ENCODE data around the gene USF1. TPM values are rescaled to one million over a fixed set of nuclear protein-coding genes. Genes with fewer than 3 reads are reported as not detected.
A peak's percentile ranks its signal among the peaks of the same experiment; 100 is the strongest.
"Not testable (repeated sequence)": the region's sequence is repeated elsewhere in the genome, so short reads cannot be mapped to it uniquely, and the experiment has no call there.

Gene USF1
- total RNA-seq, 1 donor from 2014 or later, result 81.8 TPM

DNA sequence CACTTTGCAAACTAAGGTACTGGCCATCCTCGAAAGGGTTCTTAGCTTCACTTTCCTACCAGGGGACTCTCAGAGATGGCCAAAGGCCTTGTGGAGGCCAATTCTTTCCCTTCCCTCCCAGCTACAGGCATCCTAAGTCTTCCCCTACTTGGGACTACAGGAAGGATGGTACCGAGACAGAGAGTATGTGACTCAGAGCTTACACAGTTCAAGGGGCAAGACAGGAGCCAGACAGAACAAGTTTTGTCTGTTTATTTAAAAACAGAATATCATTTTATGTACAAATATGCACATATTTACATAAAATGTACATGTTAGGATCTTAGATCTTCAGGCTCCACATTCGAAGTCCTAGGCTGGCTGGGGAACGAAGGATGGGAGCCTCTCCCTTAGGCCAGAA, 25.0 kb upstream of the USF1 start:
- Histone ChIP-seq H3K9me3 (no peaks in the 10 kb centered on the region), H3K36me3 (no peaks in the 10 kb centered on the region), H3K27me3 (ENCODE audit: low read depth) (no peaks in the 10 kb centered on the region), H3K4me3 (no peak overlapping the region), H3K4me1 (peaks cover 17% of the 10 kb centered on the region), H3K27ac (peak overlapping the region; percentile 90)
- TF ChIP-seq, protein P1, sequence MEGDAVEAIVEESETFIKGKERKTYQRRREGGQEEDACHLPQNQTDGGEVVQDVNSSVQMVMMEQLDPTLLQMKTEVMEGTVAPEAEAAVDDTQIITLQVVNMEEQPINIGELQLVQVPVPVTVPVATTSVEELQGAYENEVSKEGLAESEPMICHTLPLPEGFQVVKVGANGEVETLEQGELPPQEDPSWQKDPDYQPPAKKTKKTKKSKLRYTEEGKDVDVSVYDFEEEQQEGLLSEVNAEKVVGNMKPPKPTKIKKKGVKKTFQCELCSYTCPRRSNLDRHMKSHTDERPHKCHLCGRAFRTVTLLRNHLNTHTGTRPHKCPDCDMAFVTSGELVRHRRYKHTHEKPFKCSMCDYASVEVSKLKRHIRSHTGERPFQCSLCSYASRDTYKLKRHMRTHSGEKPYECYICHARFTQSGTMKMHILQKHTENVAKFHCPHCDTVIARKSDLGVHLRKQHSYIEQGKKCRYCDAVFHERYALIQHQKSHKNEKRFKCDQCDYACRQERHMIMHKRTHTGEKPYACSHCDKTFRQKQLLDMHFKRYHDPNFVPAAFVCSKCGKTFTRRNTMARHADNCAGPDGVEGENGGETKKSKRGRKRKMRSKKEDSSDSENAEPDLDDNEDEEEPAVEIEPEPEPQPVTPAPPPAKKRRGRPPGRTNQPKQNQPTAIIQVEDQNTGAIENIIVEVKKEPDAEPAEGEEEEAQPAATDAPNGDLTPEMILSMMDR (IDR thresholded peaks at IDR 0.05), result no peak
- ATAC-seq (no peak), DNase-seq (no peak)
- intact Hi-C loops (cut with DNase I), result no loop called here

DNA sequence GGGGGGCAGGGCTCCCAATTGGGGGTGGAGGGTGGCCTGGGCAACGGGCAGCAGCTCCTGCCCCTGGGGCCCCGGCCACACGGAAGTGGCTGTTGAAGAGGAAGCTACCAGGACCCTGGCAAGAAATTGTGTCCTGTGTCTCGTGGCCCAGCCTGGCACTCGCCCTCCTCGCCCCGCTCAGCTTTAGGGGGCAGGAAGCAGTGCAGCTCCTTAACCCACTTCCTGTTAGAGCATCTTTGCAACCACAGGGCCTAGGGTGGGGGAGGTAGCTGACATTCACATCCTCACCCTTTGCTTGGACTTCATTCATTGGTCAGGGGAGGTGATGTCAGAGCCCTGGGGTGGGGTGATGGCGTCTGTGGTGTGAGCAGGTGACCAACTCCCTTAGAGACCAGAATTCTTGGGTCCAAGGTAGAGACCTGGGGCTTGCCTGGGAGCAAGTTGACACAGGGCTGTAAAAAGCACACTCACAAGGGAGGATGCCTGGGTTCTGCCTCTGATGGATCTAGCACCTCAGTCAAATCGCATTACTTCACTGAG, 24.0 kb upstream of the USF1 start, which contains the start of gene ARHGAP30:
ARHGAP30 (minus strand) TSS at position 161 of the 540 bp plus-strand sequence. CDS start 267 bp downstream, outside the sequence.
- ATAC-seq (peak; percentile 82 to 90), DNase-seq (peak; percentile 92)
- peaks cover 17% of the 10 kb centered on the region for H3K4me1 ChIP-seq
- peak within 1 kb of the TSS; percentile 59 for H3K4me3 ChIP-seq
- H3K9me3 ChIP-seq, result no peaks in the 10 kb centered on the region
- H3K36me3 ChIP-seq, result no peaks in the 10 kb centered on the region
- H3K27ac ChIP-seq, result peak within 1 kb of the TSS; percentile 90
- no peaks in the 10 kb centered on the region for H3K27me3 ChIP-seq (ENCODE audit: low read depth)
- intact Hi-C loops (cut with DNase I), result no loop called here
- TF ChIP-seq, protein P1 (IDR thresholded peaks at IDR 0.05), result no peak

DNA sequence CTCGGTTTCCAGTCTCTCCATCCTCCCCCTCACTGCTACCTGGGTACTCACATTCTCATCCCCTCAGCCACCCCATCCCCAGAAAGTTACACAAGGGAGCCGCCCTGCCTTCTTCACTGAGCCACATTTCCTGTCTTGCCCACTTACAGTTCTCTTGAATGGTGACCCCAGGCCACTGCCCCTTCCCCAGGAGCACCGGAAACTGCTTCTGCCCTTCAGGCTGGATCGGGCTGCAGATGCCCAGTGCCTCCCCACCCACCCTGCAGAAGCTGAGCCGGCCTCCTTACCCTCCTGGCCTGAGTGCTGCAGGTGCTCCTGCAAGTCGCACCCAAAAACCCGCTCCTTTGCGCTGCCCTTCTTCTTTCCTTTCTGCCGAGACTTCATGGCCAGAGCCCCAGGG, 23.5 kb upstream of the USF1 start:
- Histone ChIP-seq H3K4me3 (peak overlapping the region; percentile 59), H3K4me1 (peaks cover 17% of the 10 kb centered on the region), H3K9me3 (no peaks in the 10 kb centered on the region), H3K36me3 (no peaks in the 10 kb centered on the region), H3K27ac (peak overlapping the region; percentile 90), H3K27me3 (ENCODE audit: low read depth) (no peaks in the 10 kb centered on the region)
- TF ChIP-seq, protein P1 (IDR thresholded peaks at IDR 0.05), result no peak
- DNase-seq, result no peak
- peak in 1 of 2 donors; percentile 1 for ATAC-seq
- intact Hi-C loops (cut with DNase I), result no loop called here

DNA sequence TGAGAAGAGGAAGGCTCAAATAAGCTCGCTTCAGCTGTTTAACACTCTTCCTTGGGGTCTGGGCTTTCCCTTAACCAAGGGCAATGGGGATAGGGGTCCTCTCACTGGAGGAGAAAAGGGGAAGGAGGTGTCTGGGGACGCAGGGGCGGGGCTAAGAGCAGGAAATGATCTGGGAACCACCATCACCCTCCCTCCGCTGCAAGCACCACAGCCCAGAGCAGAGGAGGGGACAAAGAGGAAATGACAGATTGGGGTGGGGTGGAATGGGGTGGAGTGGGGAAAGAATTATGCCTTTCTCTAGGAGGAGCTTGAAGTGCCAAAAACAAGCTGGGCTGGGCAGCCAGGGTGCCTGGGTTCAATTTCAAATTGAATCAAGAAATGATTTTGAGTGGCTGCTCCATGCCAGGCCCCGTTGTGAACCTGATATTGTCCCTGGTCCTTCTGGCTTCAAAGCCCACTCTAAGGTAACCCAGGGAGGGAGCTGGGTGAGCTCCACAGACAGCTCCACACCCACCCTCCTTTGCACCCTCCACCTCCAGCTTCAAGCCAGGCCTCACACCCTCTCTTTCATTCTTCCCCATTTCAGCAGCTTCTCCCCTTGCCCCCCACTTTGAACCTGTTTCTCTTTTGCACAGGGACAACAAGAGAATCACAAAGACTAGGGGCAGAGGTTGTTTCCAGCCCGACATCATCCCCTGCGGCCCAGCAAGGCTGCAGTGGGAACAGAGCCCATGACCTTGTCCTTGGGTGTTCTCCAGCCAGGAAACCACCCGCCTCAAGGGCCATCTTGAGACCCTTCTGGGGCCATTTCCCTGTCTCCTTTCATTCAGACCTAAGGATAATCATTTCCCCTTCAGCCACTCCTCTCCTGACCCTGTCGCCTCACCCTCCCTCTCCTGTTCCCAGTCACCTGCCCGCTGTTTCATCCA, 22.8 kb upstream of the USF1 start:
- no peaks in the 10 kb centered on the region for H3K36me3 ChIP-seq
- H3K27me3 ChIP-seq (ENCODE audit: low read depth), result no peaks in the 10 kb centered on the region
- ATAC-seq (peak; percentile 82 to 88), DNase-seq (peak; percentile 88)
- intact Hi-C loops (cut with DNase I), result no loop called here
- H3K9me3 ChIP-seq, result no peaks in the 10 kb centered on the region
- TF ChIP-seq, protein P1 (IDR thresholded peaks at IDR 0.05), result no peak
- peaks cover 17% of the 10 kb centered on the region for H3K4me1 ChIP-seq
- H3K4me3 ChIP-seq, result peak overlapping the region; percentile 59
- peak overlapping the region; percentile 90 for H3K27ac ChIP-seq

DNA sequence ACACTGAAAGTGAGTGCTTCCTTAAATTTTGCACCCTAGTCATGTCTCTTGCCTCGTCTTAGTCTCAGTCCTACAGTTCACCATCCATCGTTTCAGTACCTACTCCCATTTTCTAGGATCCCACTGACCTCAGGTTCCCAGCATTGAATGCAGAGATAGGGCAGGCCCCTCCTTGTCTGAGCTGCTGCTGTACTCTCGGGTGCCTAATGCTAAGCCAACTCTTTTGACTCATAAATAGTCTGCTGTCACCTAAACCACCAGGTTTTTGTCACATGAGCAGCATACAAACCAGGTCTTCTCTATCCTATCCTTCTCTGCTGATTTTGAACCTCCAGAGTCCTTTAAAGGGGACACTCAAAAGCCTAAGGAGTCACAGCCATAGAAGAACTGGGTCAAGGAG, 20.9 kb upstream of the USF1 start:
- TF ChIP-seq, protein P1 (IDR thresholded peaks at IDR 0.05), result no peak
- Histone ChIP-seq H3K27ac (no peak overlapping the region), H3K9me3 (no peaks in the 10 kb centered on the region), H3K4me1 (peaks cover 17% of the 10 kb centered on the region), H3K4me3 (no peak overlapping the region), H3K27me3 (ENCODE audit: low read depth) (no peaks in the 10 kb centered on the region), H3K36me3 (no peaks in the 10 kb centered on the region)
- DNase-seq (no peak), ATAC-seq (no peak)
- intact Hi-C loops (cut with DNase I), result no loop called here

DNA sequence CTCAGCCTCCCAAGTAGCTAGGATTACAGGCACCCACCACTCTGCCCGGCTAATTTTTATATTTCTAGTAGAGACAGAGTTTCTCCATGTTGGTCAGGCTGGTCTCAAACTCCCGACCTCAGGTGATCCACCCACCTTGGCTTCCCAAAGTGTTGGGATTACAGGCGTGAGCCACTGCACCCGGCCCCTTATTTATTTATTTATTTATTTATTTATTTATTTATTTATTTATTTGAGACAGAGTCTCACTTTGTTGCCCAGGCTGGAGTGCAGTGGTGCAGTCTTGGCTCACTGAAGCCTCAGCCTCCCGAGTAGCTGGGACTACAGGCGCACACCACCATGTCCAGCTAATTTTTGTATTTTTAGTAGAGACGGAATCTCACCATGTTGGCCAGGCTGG, 19.9 kb upstream of the USF1 start:
- intact Hi-C loops (cut with DNase I); H3K4me3 ChIP-seq; H3K36me3 ChIP-seq; DNase-seq; H3K27ac ChIP-seq; ATAC-seq; H3K9me3 ChIP-seq; H3K27me3 ChIP-seq (ENCODE audit: low read depth): not testable (repeated sequence)
- peaks cover 17% of the 10 kb centered on the region for H3K4me1 ChIP-seq

DNA sequence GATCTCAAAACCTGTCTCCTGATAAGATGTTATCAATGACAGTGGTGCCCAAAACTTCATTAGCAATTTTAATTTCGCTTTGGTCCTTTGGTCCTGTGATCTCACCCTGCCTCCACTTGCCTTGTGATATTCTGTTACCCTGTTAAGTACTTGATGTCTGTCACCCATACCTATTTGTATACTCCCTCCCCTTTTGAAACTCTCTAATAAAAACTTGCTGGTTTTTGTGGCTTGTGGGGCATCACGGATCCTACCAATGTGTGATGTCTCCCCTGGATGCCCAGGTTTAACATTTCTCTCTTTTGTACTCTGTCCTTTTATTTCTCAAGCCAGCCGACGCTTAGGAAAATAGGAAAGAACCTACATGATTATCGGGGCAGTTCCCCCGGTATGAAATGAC, 18.2 kb upstream of the USF1 start:
- H3K4me1 ChIP-seq, result peaks cover 17% of the 10 kb centered on the region
- H3K27ac ChIP-seq; H3K9me3 ChIP-seq; ATAC-seq; H3K36me3 ChIP-seq; H3K4me3 ChIP-seq; H3K27me3 ChIP-seq (ENCODE audit: low read depth); DNase-seq; intact Hi-C loops (cut with DNase I): not testable (repeated sequence)
